Keratinocyte (primary cell): Measurements from ENCODE around the gene HBA1. TPM values are rescaled to one million over a fixed set of nuclear protein-coding genes. Genes with fewer than 3 reads are reported as not detected.
"Not testable (repeated sequence)": the region's sequence is repeated elsewhere in the genome, so short reads cannot be mapped to it uniquely, and the experiment has no call there.

Experiments used
- DNase-seq: peaks from one replicate; pipeline ENCODE4 v3.0.0-alpha.2; 2011; ENCODE audit warnings: low read depth, missing footprints, low spot score
- FAIRE-seq: peaks from 2 replicates; lab custom pipeline; 2011; peaks lifted over from hg19 to GRCh38; lab: Jason Lieb, UNC
- H2AFZ ChIP-seq: 2 replicates; pipeline ENCODE4 v1.6.0; 2012; ENCODE audit warnings: low read length, control low read depth, inconsistent platforms; ENCODE audit not compliant: control insufficient read depth
- H3K27ac ChIP-seq: 2 replicates; pipeline ENCODE4 v1.5.1; 2011; ENCODE audit warnings: low read length; ENCODE audit not compliant: control insufficient read depth, insufficient read depth
- H3K27me3 ChIP-seq: 3 replicates; pipeline ENCODE4 v1.6.0; 2011; ENCODE audit warnings: low read length; ENCODE audit not compliant: control insufficient read depth, insufficient read depth; ENCODE audit errors: extremely low read depth
- H3K36me3 ChIP-seq, 2 experiments: 2 replicates in 1 of 2; 3 replicates in 1 of 2; pipeline ENCODE4 v1.5.1; 2011; ENCODE audit warnings: low read length in 2 of 2, mild to moderate bottlenecking in 1 of 2; ENCODE audit not compliant: control insufficient read depth in 2 of 2, insufficient read depth in 2 of 2; ENCODE audit errors: extremely low read depth in 1 of 2
- H3K4me1 ChIP-seq: 3 replicates; pipeline ENCODE4 v1.5.1; 2011; ENCODE audit warnings: low read length; ENCODE audit not compliant: control insufficient read depth, insufficient read depth; ENCODE audit errors: extremely low read depth
- H3K4me2 ChIP-seq: 3 replicates; pipeline ENCODE4 v1.6.0; 2011; ENCODE audit warnings: low read depth, low read length; ENCODE audit not compliant: control insufficient read depth, insufficient read depth; ENCODE audit errors: extremely low read depth
- H3K4me3 ChIP-seq, 3 experiments: fragments of 200-600 bp in 1 of 3; sonication (generic) in 1 of 3; 2 replicates in 2 of 3; 3 replicates in 1 of 3; pipeline ENCODE4 v1.5.1; 2011 to 2016; ENCODE audit warnings: low read length in 3 of 3, mild to moderate bottlenecking in 3 of 3, control low read depth in 2 of 3, inconsistent platforms in 1 of 3, low read depth in 1 of 3, mixed read lengths in 1 of 3, mixed run types in 1 of 3, moderate library complexity in 1 of 3; ENCODE audit not compliant: control insufficient read depth in 2 of 3, insufficient read depth in 2 of 3; ENCODE audit errors: extremely low read depth in 1 of 3
- H3K79me2 ChIP-seq: 2 replicates; pipeline ENCODE4 v1.6.0; 2012; ENCODE audit warnings: low read length; ENCODE audit not compliant: control insufficient read depth, insufficient read depth
- H3K9ac ChIP-seq: 3 replicates; pipeline ENCODE4 v1.6.0; 2011; ENCODE audit warnings: low read length; ENCODE audit not compliant: control insufficient read depth, insufficient read depth; ENCODE audit errors: extremely low read depth
- H3K9me1 ChIP-seq: 3 replicates; pipeline ENCODE4 v1.6.0; 2011; ENCODE audit warnings: low read length; ENCODE audit not compliant: control insufficient read depth, insufficient read depth; ENCODE audit errors: extremely low read depth
- H3K9me3 ChIP-seq: 2 replicates; pipeline ENCODE4 v1.5.1; 2012; ENCODE audit warnings: low read depth, low read length; ENCODE audit not compliant: control insufficient read depth
- H4K20me1 ChIP-seq: 3 replicates; pipeline ENCODE4 v1.6.0; 2011; ENCODE audit warnings: low read length; ENCODE audit not compliant: control insufficient read depth, insufficient read depth; ENCODE audit errors: extremely low read depth
- CTCF ChIP-seq, 3 experiments: IDR thresholded peaks in 1 of 3; conservative IDR thresholded peaks in 1 of 3; optimal IDR thresholded peaks in 1 of 3; 2 replicates in 2 of 3; 3 replicates in 1 of 3; pipeline versions ENCODE3 to v1.5.1; 2011; ENCODE audit warnings: low read length in 3 of 3, mild to moderate bottlenecking in 3 of 3, moderate library complexity in 2 of 3, control low read depth in 1 of 3, inconsistent platforms in 1 of 3; ENCODE audit not compliant: insufficient read depth in 2 of 3; ENCODE audit errors: extremely low read depth in 1 of 3
- EZH2 ChIP-seq: IDR thresholded peaks from one replicate; pipeline ENCODE4 v1.6.1; 2012; ENCODE audit warnings: inconsistent platforms, mild to moderate bottlenecking, low read length, moderate library complexity
- dilution Hi-C: fragments of 300-500 bp; cut with MboI; formaldehyde crosslinking; loops from one replicate; pipeline ENCODE4 v1.7.0; 2020; ENCODE audit warnings: low sequenced_read_pairs; ENCODE audit not compliant: extremely low pct_ligation_motif_present
- polyA plus RNA-seq, 5 experiments: library from polyadenylated mRNA; depleted of rRNA in 3 of 5; stranded (reverse) in 3 of 5; stranded (forward) in 1 of 5; unstranded in 1 of 5; fragments of >200 nt; gene quantifications; 1 replicate in 1 of 5; 2 replicates in 3 of 5; 3 replicates in 1 of 5; pipeline versions ENCODE4 v1.2.1 to v1.2.3, GENCODE V29; 2011 to 2012; ENCODE audit warnings: missing spikeins in 2 of 5, low read depth in 1 of 5, low replicate concordance in 1 of 5

HBA1 gene
- polyA plus RNA-seq, 1 donor (not counting 4 experiments of a cell fraction or from before 2014, with no cell fraction given) = 0.24 TPM

GRCh38 chr16:203246-203645, 26.8 kb downstream of the HBA1 start:
- no peak overlapping the region for H3K4me2 ChIP-seq
- no peaks in the 10 kb centered on the region for H3K27me3 ChIP-seq
- peaks cover 24 to 32% of the 10 kb centered on the region in 2 experiments for H3K36me3 ChIP-seq
- H2AFZ ChIP-seq = no peak overlapping the region
- dilution Hi-C loops = no loop called here
- H3K9me1 ChIP-seq = no peaks in the 10 kb centered on the region
- TF ChIP-seq EZH2 (no peak), CTCF (optimal IDR thresholded peaks at IDR 0.05 in 1 of 3, IDR thresholded peaks at IDR 0.05 in 1 of 3, conservative IDR thresholded peaks at IDR 0.05 in 1 of 3; ENCODE audit: extremely low read depth in 1 of 3, insufficient read depth in 2 of 3, low read length in 3 of 3) (no peak)
- H3K4me1 ChIP-seq = no peaks in the 10 kb centered on the region
- H3K79me2 ChIP-seq = peaks cover 8% of the 10 kb centered on the region
- no peak overlapping the region for H3K9ac ChIP-seq
- H4K20me1 ChIP-seq = no peaks in the 10 kb centered on the region
- no peaks in the 10 kb centered on the region for H3K9me3 ChIP-seq
- FAIRE-seq = no peak
- DNase-seq = no peak
- no peak overlapping the region for H3K4me3 ChIP-seq
- H3K27ac ChIP-seq = no peak overlapping the region

GRCh38 chr16:204046-204445, 27.6 kb downstream of the HBA1 start:
- H3K9ac ChIP-seq, H3K4me1 ChIP-seq, H2AFZ ChIP-seq, dilution Hi-C loops, H3K9me1 ChIP-seq, H3K27ac ChIP-seq, H3K9me3 ChIP-seq, H3K79me2 ChIP-seq, H4K20me1 ChIP-seq, H3K27me3 ChIP-seq, H3K4me3 ChIP-seq, DNase-seq, H3K4me2 ChIP-seq, FAIRE-seq: not testable (repeated sequence)
- H3K36me3 ChIP-seq = peaks cover 21 to 24% of the 10 kb centered on the region in 2 experiments

GRCh38 chr16:209359-209758, 32.9 kb downstream of the HBA1 start:
- H3K9me1 ChIP-seq, H3K27me3 ChIP-seq, FAIRE-seq, H3K4me2 ChIP-seq, dilution Hi-C loops, H2AFZ ChIP-seq, H3K4me3 ChIP-seq, H3K9me3 ChIP-seq, H3K4me1 ChIP-seq, DNase-seq, H3K9ac ChIP-seq, H3K27ac ChIP-seq: not testable (repeated sequence)
- Histone ChIP-seq H3K36me3 (peaks cover 22 to 45% of the 10 kb centered on the region in 2 experiments), H4K20me1 (peaks cover 22% of the 10 kb centered on the region), H3K79me2 (peaks cover 45% of the 10 kb centered on the region)

GRCh38 chr16:211631-212180, 35.2 kb downstream of the HBA1 start:
- dilution Hi-C loops, H2AFZ ChIP-seq, FAIRE-seq, H3K27me3 ChIP-seq, H3K9me1 ChIP-seq, H3K27ac ChIP-seq, H3K9ac ChIP-seq, H3K9me3 ChIP-seq, H3K4me3 ChIP-seq, H3K4me2 ChIP-seq, DNase-seq, H3K4me1 ChIP-seq: not testable (repeated sequence)
- Histone ChIP-seq H3K79me2 (peaks cover 60% of the 10 kb centered on the region), H4K20me1 (peaks cover 22% of the 10 kb centered on the region), H3K36me3 (peaks cover 20 to 35% of the 10 kb centered on the region in 2 experiments)
